ENCODE results near the gene DCAF8L2.

DNA sequence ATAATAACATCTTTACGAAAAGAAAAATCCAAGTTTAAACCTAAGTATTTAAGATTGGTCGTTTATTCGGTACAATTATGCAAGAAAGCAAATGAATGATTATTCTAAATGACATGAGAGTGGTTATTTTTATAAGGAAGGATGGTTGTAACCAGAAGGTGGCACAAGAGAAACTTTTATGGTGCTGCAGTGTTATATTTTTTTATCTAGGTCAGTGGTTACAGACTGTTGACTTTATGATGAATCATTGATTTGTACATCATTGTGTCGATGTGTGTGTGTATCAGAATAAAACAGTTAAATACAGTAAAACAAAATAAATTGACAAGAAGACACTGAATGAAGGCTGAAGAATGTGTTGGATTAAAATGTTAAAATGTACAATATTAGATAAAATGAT lies 9.8 kb downstream of the DCAF8L2 start:
- TF ChIP-seq CTCF (IDR thresholded peaks at IDR 0.05) (no peak), EP300 (IDR thresholded peaks at IDR 0.05) (no peak), POLR2A (IDR thresholded peaks at IDR 0.05) (no peak)
